ENCODE results near the gene NPLOC4.

- TF ChIP-seq CTCF (IDR thresholded peaks at IDR 0.05) = no peak
- no peak for TF ChIP-seq POLR2A (IDR thresholded peaks at IDR 0.05)
Measured at GRCh38 chr17:81547614-81547982, 89.3 kb downstream of the NPLOC4 start.

Data from body of pancreas (tissue), 4 donors.